Measurements from ENCODE around the gene KIAA1755.

The KIAA1755 gene

GRCh38 chr20:38260378-38261053, at the start of gene KIAA1755:
Gene KIAA1755, minus strand, starts transcription at chr20:38260735. Its CDS starts 235 bp downstream, at chr20:38260500.
- no peak for DNase-seq (ENCODE audit: low spot score)

- no peak for DNase-seq (ENCODE audit: low spot score)
Observed at GRCh38 chr20:38308447-38308846, 47.9 kb upstream of the KIAA1755 start.

GRCh38 chr20:38308047-38308438, 47.5 kb upstream of the KIAA1755 start:
- DNase-seq (ENCODE audit: low spot score), result no peak

GRCh38 chr20:38307371-38308046, 47.0 kb upstream of the KIAA1755 start:
- peak; percentile 23 for DNase-seq (ENCODE audit: low spot score)

GRCh38 chr20:38306379-38306778, 45.8 kb upstream of the KIAA1755 start:
- no peak for DNase-seq (ENCODE audit: low spot score)

- DNase-seq (ENCODE audit: low spot score), result no peak
Observed at GRCh38 chr20:38305541-38305940, 45.0 kb upstream of the KIAA1755 start.

GRCh38 chr20:38304845-38305447, 44.4 kb upstream of the KIAA1755 start:
- DNase-seq (ENCODE audit: low spot score), result peak; percentile 41

- no peak for DNase-seq (ENCODE audit: low spot score)
Observed at GRCh38 chr20:38303908-38304379, 43.4 kb upstream of the KIAA1755 start, which contains the start of gene BPI. Gene BPI, plus strand, starts transcription at chr20:38304156. Its CDS starts 68 bp downstream, at chr20:38304224.

- DNase-seq (ENCODE audit: low spot score), result no peak
Observed at GRCh38 chr20:38302786-38303185, 42.3 kb upstream of the KIAA1755 start.

- DNase-seq (ENCODE audit: low spot score), result no peak
Observed at GRCh38 chr20:38301309-38301708, 40.8 kb upstream of the KIAA1755 start.

- DNase-seq (ENCODE audit: low spot score), result no peak
Observed at GRCh38 chr20:38300438-38300837, 39.9 kb upstream of the KIAA1755 start.

GRCh38 chr20:38299963-38300362, 39.4 kb upstream of the KIAA1755 start:
- DNase-seq (ENCODE audit: low spot score), result no peak

- no peak for DNase-seq (ENCODE audit: low spot score)
Observed at GRCh38 chr20:38298768-38299288, 38.3 kb upstream of the KIAA1755 start.

- no peak for DNase-seq (ENCODE audit: low spot score)
Observed at GRCh38 chr20:38297916-38298674, 37.6 kb upstream of the KIAA1755 start.

- no peak for DNase-seq (ENCODE audit: low spot score)
Observed at GRCh38 chr20:38296433-38296832, 35.9 kb upstream of the KIAA1755 start.

- no peak for DNase-seq (ENCODE audit: low spot score)
Observed at GRCh38 chr20:38295811-38296210, 35.3 kb upstream of the KIAA1755 start.

GRCh38 chr20:38294076-38294591, 33.6 kb upstream of the KIAA1755 start:
- no peak for DNase-seq (ENCODE audit: low spot score)

GRCh38 chr20:38293491-38294065, 33.0 kb upstream of the KIAA1755 start:
- DNase-seq (ENCODE audit: low spot score), result no peak

GRCh38 chr20:38291966-38292365, 31.4 kb upstream of the KIAA1755 start:
- no peak for DNase-seq (ENCODE audit: low spot score)

GRCh38 chr20:38290829-38291814, 30.6 kb upstream of the KIAA1755 start:
- peak; percentile 90 for DNase-seq (ENCODE audit: low spot score)

All from hepatic stellate cell (primary cell).